Measurements from ENCODE around the gene DGLUCY. TPM values are rescaled to one million over a fixed set of nuclear protein-coding genes. Genes with fewer than 3 reads are reported as not detected.
"Not testable (repeated sequence)": the region's sequence is repeated elsewhere in the genome, so short reads cannot be mapped to it uniquely, and the experiment has no call there.

The DGLUCY gene
- total RNA-seq, 1 experiment from 2014 or later, result 91.4 TPM

GRCh38 chr14:91156877-91157276 lies 43.0 kb downstream of the DGLUCY start:
- DNase-seq (ENCODE audit: low spot score), result not testable (repeated sequence)

GRCh38 chr14:91158091-91158790 lies 44.4 kb downstream of the DGLUCY start:
- in situ Hi-C loops (cut with HindIII; ENCODE audit: low sequenced_read_pairs), result no loop called here
- no peak for DNase-seq (ENCODE audit: low spot score)

More at GRCh38 chr14:91156877-91157276, 43.0 kb downstream of the DGLUCY start:
- in situ Hi-C loops (cut with HindIII; ENCODE audit: low sequenced_read_pairs), result not testable (repeated sequence)

- no peak for DNase-seq (ENCODE audit: low spot score)
- in situ Hi-C loops (cut with HindIII; ENCODE audit: low sequenced_read_pairs), result no loop called here
Measured at GRCh38 chr14:91159182-91159581, 45.3 kb downstream of the DGLUCY start.

GRCh38 chr14:91159906-91160305 lies 46.0 kb downstream of the DGLUCY start:
- in situ Hi-C loops (cut with HindIII; ENCODE audit: low sequenced_read_pairs), result no loop called here
- DNase-seq (ENCODE audit: low spot score), result no peak

GRCh38 chr14:91163316-91163715 lies 49.4 kb downstream of the DGLUCY start:
- no peak for DNase-seq (ENCODE audit: low spot score)
- in situ Hi-C loops (cut with HindIII; ENCODE audit: low sequenced_read_pairs), result no loop called here

GRCh38 chr14:91164676-91165075 lies 50.8 kb downstream of the DGLUCY start:
- peak; percentile 72 for DNase-seq (ENCODE audit: low spot score)
- in situ Hi-C loops (cut with HindIII; ENCODE audit: low sequenced_read_pairs), result no loop called here

GRCh38 chr14:91167380-91167770 lies 53.5 kb downstream of the DGLUCY start:
- in situ Hi-C loops (cut with HindIII; ENCODE audit: low sequenced_read_pairs), result no loop called here
- peak; percentile 98 for DNase-seq (ENCODE audit: low spot score)

- no peak for DNase-seq (ENCODE audit: low spot score)
- in situ Hi-C loops (cut with HindIII; ENCODE audit: low sequenced_read_pairs), result no loop called here
Measured at GRCh38 chr14:91169951-91170350, 56.1 kb downstream of the DGLUCY start.

GRCh38 chr14:91170504-91171121 lies 56.7 kb downstream of the DGLUCY start:
- DNase-seq (ENCODE audit: low spot score), result peak; percentile 96
- in situ Hi-C loops (cut with HindIII; ENCODE audit: low sequenced_read_pairs), result no loop called here

GRCh38 chr14:91171291-91171690 lies 57.4 kb downstream of the DGLUCY start:
- in situ Hi-C loops (cut with HindIII; ENCODE audit: low sequenced_read_pairs), result no loop called here

GRCh38 chr14:91173221-91173670 lies 59.4 kb downstream of the DGLUCY start:
- in situ Hi-C loops (cut with HindIII; ENCODE audit: low sequenced_read_pairs), result no loop called here
- peak; percentile 90 for DNase-seq (ENCODE audit: low spot score)

More at GRCh38 chr14:91171291-91171690, 57.4 kb downstream of the DGLUCY start:
- no peak for DNase-seq (ENCODE audit: low spot score)

- in situ Hi-C loops (cut with HindIII; ENCODE audit: low sequenced_read_pairs), result no loop called here
- no peak for DNase-seq (ENCODE audit: low spot score)
Measured at GRCh38 chr14:91173904-91174303, 60.0 kb downstream of the DGLUCY start.

- DNase-seq (ENCODE audit: low spot score), result no peak
- in situ Hi-C loops (cut with HindIII; ENCODE audit: low sequenced_read_pairs), result no loop called here
Measured at GRCh38 chr14:91175291-91176201, 61.7 kb downstream of the DGLUCY start.

GRCh38 chr14:91177073-91178034 lies 63.5 kb downstream of the DGLUCY start:
- DNase-seq (ENCODE audit: low spot score), result peak; percentile 67
- in situ Hi-C loops (cut with HindIII; ENCODE audit: low sequenced_read_pairs), result no loop called here

- in situ Hi-C loops (cut with HindIII; ENCODE audit: low sequenced_read_pairs), result no loop called here
- DNase-seq (ENCODE audit: low spot score), result no peak
Measured at GRCh38 chr14:91180611-91181010, 66.7 kb downstream of the DGLUCY start.

- in situ Hi-C loops (cut with HindIII; ENCODE audit: low sequenced_read_pairs), result not testable (repeated sequence)
Measured at GRCh38 chr14:91182753-91183152, 68.9 kb downstream of the DGLUCY start.

GRCh38 chr14:91184559-91184958 lies 70.7 kb downstream of the DGLUCY start:
- in situ Hi-C loops (cut with HindIII; ENCODE audit: low sequenced_read_pairs), result no loop called here
- no peak for DNase-seq (ENCODE audit: low spot score)

More at GRCh38 chr14:91182753-91183152, 68.9 kb downstream of the DGLUCY start:
- not testable (repeated sequence) for DNase-seq (ENCODE audit: low spot score)

GRCh38 chr14:91185721-91186120 lies 71.8 kb downstream of the DGLUCY start:
- in situ Hi-C loops (cut with HindIII; ENCODE audit: low sequenced_read_pairs), result no loop called here
- DNase-seq (ENCODE audit: low spot score), result no peak
